GM12878 (cell line): ENCODE results near the gene LRP10. TPM values are rescaled to one million over a fixed set of nuclear protein-coding genes. Genes with fewer than 3 reads are reported as not detected.

ENCODE experiments used
- CREB1 ChIP-seq: IDR thresholded peaks from 2 replicates; pipeline ENCODE4 v1.6.1; 2012; ENCODE audit warnings: low read depth, mild to moderate bottlenecking, inconsistent platforms
- CREM ChIP-seq: IDR thresholded peaks from 2 replicates; pipeline ENCODE4 v1.6.1; 2014; ENCODE audit warnings: antibody characterized with exemption, low read depth
- GATAD2B ChIP-seq: fragments of 450-650 bp; conservative IDR thresholded peaks from 2 replicates; pipeline ENCODE4 v1.6.1; 2017; ENCODE audit warnings: low read depth, mild to moderate bottlenecking, moderate library complexity
- JUNB ChIP-seq: IDR thresholded peaks from 2 replicates; pipeline ENCODE4 v1.6.1; 2016; ENCODE audit warnings: antibody characterized with exemption, mild to moderate bottlenecking
- NBN ChIP-seq: fragments of 450-650 bp; IDR thresholded peaks from 2 replicates; pipeline ENCODE4 v1.6.1; 2016
- NR2C1 ChIP-seq: fragments of 450-650 bp; IDR thresholded peaks from 2 replicates; pipeline ENCODE4 v1.6.1; 2017; ENCODE audit warnings: antibody characterized with exemption, mild to moderate bottlenecking, moderate library complexity
- RCOR1 ChIP-seq: conservative IDR thresholded peaks from 2 replicates; pipeline ENCODE4 v1.6.1; 2012; ENCODE audit warnings: low read depth, low read length, improper control_type of control experiment
- RFX5 ChIP-seq: IDR thresholded peaks from 2 replicates; pipeline ENCODE4 v1.6.1; 2011; ENCODE audit warnings: low read depth, low read length, improper control_type of control experiment
- SIX5 ChIP-seq: IDR thresholded peaks from 2 replicates; pipeline ENCODE4 v1.6.1; 2011; ENCODE audit warnings: mild to moderate bottlenecking, low read depth, low read length, moderate library complexity; ENCODE audit not compliant: severe bottlenecking
- SPI1 ChIP-seq: IDR thresholded peaks from 2 replicates; pipeline ENCODE4 v1.6.1; 2011; ENCODE audit warnings: low read depth, mild to moderate bottlenecking, low read length, moderate library complexity, borderline replicate concordance; ENCODE audit not compliant: insufficient read depth
- SREBF1 ChIP-seq: IDR thresholded peaks from 2 replicates; pipeline ENCODE4 v1.6.1; 2012; ENCODE audit warnings: mild to moderate bottlenecking, low read length
- STAT3 ChIP-seq: IDR thresholded peaks from 2 replicates; pipeline ENCODE4 v1.6.1; 2011; ENCODE audit warnings: low read depth, low read length, improper control_type of control experiment
- TARDBP ChIP-seq: IDR thresholded peaks from 2 replicates; pipeline ENCODE4 v1.6.1; 2016; ENCODE audit warnings: borderline replicate concordance
- ZNF384 ChIP-seq: IDR thresholded peaks from 2 replicates; pipeline ENCODE4 v1.6.1; 2012; ENCODE audit warnings: low read depth, mild to moderate bottlenecking, low read length, improper control_type of control experiment, borderline replicate concordance
- polyA plus RNA-seq, 11 experiments: library from polyadenylated mRNA; depleted of rRNA in 4 of 11; unstranded in 6 of 11; stranded (reverse) in 5 of 11; fragments of >200 nt; fragmentation: Nextera tagmentation in 4 of 11; fragmentation: Illumina TruSeq in 1 of 11; extraction: Ambion mirVana in 4 of 11; extraction: Trizol in 1 of 11; gene quantifications; 1 replicate in 1 of 11; 2 replicates in 10 of 11; pipeline versions ENCODE4 v1.2.1 to v1.2.3, GENCODE V29; 2011 to 2016; ENCODE audit warnings: inconsistent platforms in 2 of 11, missing spikeins in 2 of 11, low read depth in 1 of 11
- total RNA-seq, 4 experiments: library from RNA; depleted of rRNA in 3 of 4; stranded (reverse); fragments of >200 nt in 3 of 4; fragmentation: Illumina TruSeq in 1 of 4; extraction: Trizol in 1 of 4; gene quantifications; 2 replicates each; pipeline versions ENCODE4 v1.2.1 to v1.2.3, GENCODE V29; 2013 to 2021
- TF ChIP-seq, protein P1 (sequence below): fragments of 450-650 bp; IDR thresholded peaks from 2 replicates; pipeline ENCODE4 v1.6.1; 2017; ENCODE audit warnings: antibody characterized with exemption, mild to moderate bottlenecking, moderate library complexity
- TF ChIP-seq, protein P2 (sequence below): fragments of 450-650 bp; IDR thresholded peaks from 2 replicates; pipeline ENCODE4 v1.6.1; 2016; ENCODE audit warnings: mild to moderate bottlenecking, moderate library complexity, borderline replicate concordance
- TF ChIP-seq, protein P3 (sequence below): fragments of 450-650 bp; conservative IDR thresholded peaks from 2 replicates; pipeline ENCODE4 v1.6.1; 2017; ENCODE audit warnings: mild to moderate bottlenecking, moderate library complexity
- TF ChIP-seq, protein P4 (sequence below): fragments of 450-650 bp; IDR thresholded peaks from 2 replicates; pipeline ENCODE4 v1.6.1; 2016; ENCODE audit warnings: mild to moderate bottlenecking
- TF ChIP-seq, protein P5 (sequence below): fragments of 150-350 bp; IDR thresholded peaks from 2 replicates; pipeline ENCODE4 v1.6.1; 2014; ENCODE audit warnings: mild to moderate bottlenecking, low read depth, low read length

LRP10 gene
- total and polyA plus RNA-seq, 10 of the 15 experiments (the other 5 are each of a cell fraction or from before 2014, with no cell fraction given), result 3.0 to 56.9 (median 20.9) TPM

DNA sequence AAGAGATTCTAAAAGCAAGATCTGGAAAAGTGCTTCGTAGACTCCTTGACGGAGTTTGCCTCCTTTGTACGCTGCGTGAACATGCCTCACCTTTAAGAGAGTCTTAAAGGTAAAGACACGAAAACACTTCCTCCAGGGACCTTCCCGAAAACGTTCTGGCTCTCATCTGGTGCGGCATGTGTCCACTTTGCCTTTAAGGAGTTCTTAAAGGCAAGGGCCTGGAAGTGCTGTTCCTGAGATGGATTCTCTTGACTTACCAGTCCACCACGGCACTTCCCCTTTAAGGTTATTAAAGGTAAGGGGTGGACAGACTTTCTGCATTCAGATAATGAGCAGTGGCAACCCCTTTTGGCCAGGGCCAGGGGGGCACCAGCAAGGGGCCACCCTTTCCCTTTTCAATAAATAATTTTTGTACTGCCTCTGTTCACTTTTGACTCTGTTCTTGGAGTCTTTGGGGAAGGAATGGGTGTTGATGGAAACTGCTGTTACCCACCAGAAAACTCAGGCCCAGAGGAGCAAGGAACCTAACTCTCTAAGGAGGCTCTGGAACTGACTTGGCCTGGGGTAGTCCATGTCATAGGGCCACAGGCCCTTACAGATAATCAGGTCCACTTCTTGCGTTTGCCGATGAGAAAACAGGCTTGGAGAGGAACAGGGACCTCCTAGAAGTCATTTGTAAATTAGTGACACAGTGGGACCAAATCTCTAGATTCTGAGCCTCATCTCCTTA, 15.9 kb downstream of the LRP10 start (continued):
- TF ChIP-seq, protein P1, sequence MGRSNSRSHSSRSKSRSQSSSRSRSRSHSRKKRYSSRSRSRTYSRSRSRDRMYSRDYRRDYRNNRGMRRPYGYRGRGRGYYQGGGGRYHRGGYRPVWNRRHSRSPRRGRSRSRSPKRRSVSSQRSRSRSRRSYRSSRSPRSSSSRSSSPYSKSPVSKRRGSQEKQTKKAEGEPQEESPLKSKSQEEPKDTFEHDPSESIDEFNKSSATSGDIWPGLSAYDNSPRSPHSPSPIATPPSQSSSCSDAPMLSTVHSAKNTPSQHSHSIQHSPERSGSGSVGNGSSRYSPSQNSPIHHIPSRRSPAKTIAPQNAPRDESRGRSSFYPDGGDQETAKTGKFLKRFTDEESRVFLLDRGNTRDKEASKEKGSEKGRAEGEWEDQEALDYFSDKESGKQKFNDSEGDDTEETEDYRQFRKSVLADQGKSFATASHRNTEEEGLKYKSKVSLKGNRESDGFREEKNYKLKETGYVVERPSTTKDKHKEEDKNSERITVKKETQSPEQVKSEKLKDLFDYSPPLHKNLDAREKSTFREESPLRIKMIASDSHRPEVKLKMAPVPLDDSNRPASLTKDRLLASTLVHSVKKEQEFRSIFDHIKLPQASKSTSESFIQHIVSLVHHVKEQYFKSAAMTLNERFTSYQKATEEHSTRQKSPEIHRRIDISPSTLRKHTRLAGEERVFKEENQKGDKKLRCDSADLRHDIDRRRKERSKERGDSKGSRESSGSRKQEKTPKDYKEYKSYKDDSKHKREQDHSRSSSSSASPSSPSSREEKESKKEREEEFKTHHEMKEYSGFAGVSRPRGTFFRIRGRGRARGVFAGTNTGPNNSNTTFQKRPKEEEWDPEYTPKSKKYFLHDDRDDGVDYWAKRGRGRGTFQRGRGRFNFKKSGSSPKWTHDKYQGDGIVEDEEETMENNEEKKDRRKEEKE, result no peak
- no peak for TF ChIP-seq NR2C1
- no peak for TF ChIP-seq TARDBP
- TF ChIP-seq SIX5, result no peak
- TF ChIP-seq RFX5, result no peak
- TF ChIP-seq SPI1, result peak; percentile 89
- no peak for TF ChIP-seq GATAD2B
- no peak for TF ChIP-seq JUNB
- TF ChIP-seq, protein P2, sequence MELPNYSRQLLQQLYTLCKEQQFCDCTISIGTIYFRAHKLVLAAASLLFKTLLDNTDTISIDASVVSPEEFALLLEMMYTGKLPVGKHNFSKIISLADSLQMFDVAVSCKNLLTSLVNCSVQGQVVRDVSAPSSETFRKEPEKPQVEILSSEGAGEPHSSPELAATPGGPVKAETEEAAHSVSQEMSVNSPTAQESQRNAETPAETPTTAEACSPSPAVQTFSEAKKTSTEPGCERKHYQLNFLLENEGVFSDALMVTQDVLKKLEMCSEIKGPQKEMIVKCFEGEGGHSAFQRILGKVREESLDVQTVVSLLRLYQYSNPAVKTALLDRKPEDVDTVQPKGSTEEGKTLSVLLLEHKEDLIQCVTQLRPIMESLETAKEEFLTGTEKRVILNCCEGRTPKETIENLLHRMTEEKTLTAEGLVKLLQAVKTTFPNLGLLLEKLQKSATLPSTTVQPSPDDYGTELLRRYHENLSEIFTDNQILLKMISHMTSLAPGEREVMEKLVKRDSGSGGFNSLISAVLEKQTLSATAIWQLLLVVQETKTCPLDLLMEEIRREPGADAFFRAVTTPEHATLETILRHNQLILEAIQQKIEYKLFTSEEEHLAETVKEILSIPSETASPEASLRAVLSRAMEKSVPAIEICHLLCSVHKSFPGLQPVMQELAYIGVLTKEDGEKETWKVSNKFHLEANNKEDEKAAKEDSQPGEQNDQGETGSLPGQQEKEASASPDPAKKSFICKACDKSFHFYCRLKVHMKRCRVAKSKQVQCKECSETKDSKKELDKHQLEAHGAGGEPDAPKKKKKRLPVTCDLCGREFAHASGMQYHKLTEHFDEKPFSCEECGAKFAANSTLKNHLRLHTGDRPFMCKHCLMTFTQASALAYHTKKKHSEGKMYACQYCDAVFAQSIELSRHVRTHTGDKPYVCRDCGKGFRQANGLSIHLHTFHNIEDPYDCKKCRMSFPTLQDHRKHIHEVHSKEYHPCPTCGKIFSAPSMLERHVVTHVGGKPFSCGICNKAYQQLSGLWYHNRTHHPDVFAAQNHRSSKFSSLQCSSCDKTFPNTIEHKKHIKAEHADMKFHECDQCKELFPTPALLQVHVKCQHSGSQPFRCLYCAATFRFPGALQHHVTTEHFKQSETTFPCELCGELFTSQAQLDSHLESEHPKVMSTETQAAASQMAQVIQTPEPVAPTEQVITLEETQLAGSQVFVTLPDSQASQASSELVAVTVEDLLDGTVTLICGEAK, result no peak
- TF ChIP-seq, protein P3, sequence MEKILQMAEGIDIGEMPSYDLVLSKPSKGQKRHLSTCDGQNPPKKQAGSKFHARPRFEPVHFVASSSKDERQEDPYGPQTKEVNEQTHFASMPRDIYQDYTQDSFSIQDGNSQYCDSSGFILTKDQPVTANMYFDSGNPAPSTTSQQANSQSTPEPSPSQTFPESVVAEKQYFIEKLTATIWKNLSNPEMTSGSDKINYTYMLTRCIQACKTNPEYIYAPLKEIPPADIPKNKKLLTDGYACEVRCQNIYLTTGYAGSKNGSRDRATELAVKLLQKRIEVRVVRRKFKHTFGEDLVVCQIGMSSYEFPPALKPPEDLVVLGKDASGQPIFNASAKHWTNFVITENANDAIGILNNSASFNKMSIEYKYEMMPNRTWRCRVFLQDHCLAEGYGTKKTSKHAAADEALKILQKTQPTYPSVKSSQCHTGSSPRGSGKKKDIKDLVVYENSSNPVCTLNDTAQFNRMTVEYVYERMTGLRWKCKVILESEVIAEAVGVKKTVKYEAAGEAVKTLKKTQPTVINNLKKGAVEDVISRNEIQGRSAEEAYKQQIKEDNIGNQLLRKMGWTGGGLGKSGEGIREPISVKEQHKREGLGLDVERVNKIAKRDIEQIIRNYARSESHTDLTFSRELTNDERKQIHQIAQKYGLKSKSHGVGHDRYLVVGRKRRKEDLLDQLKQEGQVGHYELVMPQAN, result 0 out of 2 replicates have a peak, but pooled peaks have one; percentile 21
- 0 out of 2 replicates have a peak, but pooled peaks have one; percentile 7 for TF ChIP-seq CREM
- TF ChIP-seq ZNF384, result no peak
- no peak for TF ChIP-seq SREBF1
- TF ChIP-seq, protein P4, sequence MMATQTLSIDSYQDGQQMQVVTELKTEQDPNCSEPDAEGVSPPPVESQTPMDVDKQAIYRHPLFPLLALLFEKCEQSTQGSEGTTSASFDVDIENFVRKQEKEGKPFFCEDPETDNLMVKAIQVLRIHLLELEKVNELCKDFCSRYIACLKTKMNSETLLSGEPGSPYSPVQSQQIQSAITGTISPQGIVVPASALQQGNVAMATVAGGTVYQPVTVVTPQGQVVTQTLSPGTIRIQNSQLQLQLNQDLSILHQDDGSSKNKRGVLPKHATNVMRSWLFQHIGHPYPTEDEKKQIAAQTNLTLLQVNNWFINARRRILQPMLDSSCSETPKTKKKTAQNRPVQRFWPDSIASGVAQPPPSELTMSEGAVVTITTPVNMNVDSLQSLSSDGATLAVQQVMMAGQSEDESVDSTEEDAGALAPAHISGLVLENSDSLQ, result no peak
- no peak for TF ChIP-seq RCOR1
- no peak for TF ChIP-seq STAT3
- TF ChIP-seq NBN, result no peak
- TF ChIP-seq, protein P5, sequence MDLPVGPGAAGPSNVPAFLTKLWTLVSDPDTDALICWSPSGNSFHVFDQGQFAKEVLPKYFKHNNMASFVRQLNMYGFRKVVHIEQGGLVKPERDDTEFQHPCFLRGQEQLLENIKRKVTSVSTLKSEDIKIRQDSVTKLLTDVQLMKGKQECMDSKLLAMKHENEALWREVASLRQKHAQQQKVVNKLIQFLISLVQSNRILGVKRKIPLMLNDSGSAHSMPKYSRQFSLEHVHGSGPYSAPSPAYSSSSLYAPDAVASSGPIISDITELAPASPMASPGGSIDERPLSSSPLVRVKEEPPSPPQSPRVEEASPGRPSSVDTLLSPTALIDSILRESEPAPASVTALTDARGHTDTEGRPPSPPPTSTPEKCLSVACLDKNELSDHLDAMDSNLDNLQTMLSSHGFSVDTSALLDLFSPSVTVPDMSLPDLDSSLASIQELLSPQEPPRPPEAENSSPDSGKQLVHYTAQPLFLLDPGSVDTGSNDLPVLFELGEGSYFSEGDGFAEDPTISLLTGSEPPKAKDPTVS, result no peak; the same call in 1 of the 2 replicates
- TF ChIP-seq CREB1, result 0 out of 2 replicates have a peak, but pooled peaks have one; percentile 4
